HEK293T (cell line): ENCODE measurements around the gene ZNF227.

Experiments
- ARNT ChIP-seq: fragments of 450-650 bp; IDR thresholded peaks from 2 replicates; pipeline ENCODE4 v1.6.1; 2017; ENCODE audit warnings: mild to moderate bottlenecking
- BHLHE40 ChIP-seq: fragments of 450-650 bp; IDR thresholded peaks from 2 replicates; pipeline ENCODE4 v1.6.1; 2016; ENCODE audit warnings: mild to moderate bottlenecking, moderate library complexity, borderline replicate concordance
- CTBP1 ChIP-seq: fragments of 450-650 bp; IDR thresholded peaks from 2 replicates; pipeline ENCODE4 v1.6.1; 2016; ENCODE audit warnings: borderline replicate concordance
- FOXA1 ChIP-seq: fragments of 450-650 bp; IDR thresholded peaks from 2 replicates; pipeline ENCODE4 v1.6.1; 2016; ENCODE audit warnings: mild to moderate bottlenecking
- FOXK2 ChIP-seq: fragments of 450-650 bp; IDR thresholded peaks from 2 replicates; pipeline ENCODE4 v1.6.1; 2016; ENCODE audit warnings: mild to moderate bottlenecking
- L3MBTL2 ChIP-seq: fragments of 450-650 bp; conservative IDR thresholded peaks from 2 replicates; pipeline ENCODE4 v1.6.1; 2016; ENCODE audit warnings: mild to moderate bottlenecking
- LEF1 ChIP-seq: fragments of 450-650 bp; IDR thresholded peaks from 2 replicates; pipeline ENCODE4 v1.6.1; 2017; ENCODE audit warnings: mild to moderate bottlenecking, borderline replicate concordance
- NFRKB ChIP-seq: fragments of 450-650 bp; IDR thresholded peaks from 2 replicates; pipeline ENCODE4 v1.6.1; 2016; ENCODE audit warnings: mild to moderate bottlenecking, moderate library complexity
- SP1 ChIP-seq: fragments of 450-650 bp; IDR thresholded peaks from 2 replicates; pipeline ENCODE4 v1.6.1; 2017
- SUZ12 ChIP-seq: fragments of 450-650 bp; IDR thresholded peaks from 2 replicates; pipeline ENCODE4 v1.6.1; 2016; ENCODE audit warnings: mild to moderate bottlenecking
- ZNF384 ChIP-seq: fragments of 450-650 bp; IDR thresholded peaks from 2 replicates; pipeline ENCODE4 v1.6.1; 2016
- TF ChIP-seq, protein P1 (sequence below): fragments of 450-650 bp; IDR thresholded peaks from 2 replicates; pipeline ENCODE4 v1.6.1; 2016

DNA sequence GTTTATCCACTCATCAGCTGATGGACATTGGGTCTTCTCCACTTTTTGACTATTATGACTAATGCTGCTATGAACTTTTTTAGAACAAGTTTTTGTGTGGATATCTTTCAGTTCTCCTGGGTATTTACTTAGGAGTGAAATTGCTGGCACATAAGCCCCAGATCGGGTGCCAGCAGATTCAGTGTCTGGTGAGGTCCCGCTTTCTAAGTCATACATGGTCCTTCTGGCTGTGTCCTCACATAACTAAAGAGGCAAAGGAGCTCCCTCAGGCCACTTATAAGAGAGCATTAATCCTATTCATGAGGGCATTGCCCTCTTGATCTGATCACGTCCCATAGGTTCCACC, 48.0 kb upstream of the ZNF227 start:
- no peak for TF ChIP-seq CTBP1
- no peak for TF ChIP-seq SUZ12
- no peak; the same call in 1 of the 2 replicates for TF ChIP-seq L3MBTL2
- TF ChIP-seq ARNT: no peak
- TF ChIP-seq BHLHE40: no peak
- TF ChIP-seq FOXA1: no peak
- no peak for TF ChIP-seq NFRKB
- no peak for TF ChIP-seq ZNF384
- TF ChIP-seq LEF1: no peak
- no peak for TF ChIP-seq FOXK2
- TF ChIP-seq, protein P1, sequence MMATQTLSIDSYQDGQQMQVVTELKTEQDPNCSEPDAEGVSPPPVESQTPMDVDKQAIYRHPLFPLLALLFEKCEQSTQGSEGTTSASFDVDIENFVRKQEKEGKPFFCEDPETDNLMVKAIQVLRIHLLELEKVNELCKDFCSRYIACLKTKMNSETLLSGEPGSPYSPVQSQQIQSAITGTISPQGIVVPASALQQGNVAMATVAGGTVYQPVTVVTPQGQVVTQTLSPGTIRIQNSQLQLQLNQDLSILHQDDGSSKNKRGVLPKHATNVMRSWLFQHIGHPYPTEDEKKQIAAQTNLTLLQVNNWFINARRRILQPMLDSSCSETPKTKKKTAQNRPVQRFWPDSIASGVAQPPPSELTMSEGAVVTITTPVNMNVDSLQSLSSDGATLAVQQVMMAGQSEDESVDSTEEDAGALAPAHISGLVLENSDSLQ: no peak
- no peak for TF ChIP-seq SP1
